HCT116 (cell line): ENCODE data around the gene TMEM247.

Experiments used
- POLR2A ChIP-seq: IDR thresholded peaks from 2 replicates; pipeline ENCODE4 v1.7.0; 2011; ENCODE audit warnings: borderline replicate concordance; ENCODE audit not compliant: insufficient read depth, insufficient read length; ENCODE audit errors: extremely low read depth
- POLR2AphosphoS5 ChIP-seq: IDR thresholded peaks from 2 replicates; pipeline ENCODE4 v1.6.1; 2011; ENCODE audit warnings: mild to moderate bottlenecking, low read depth, low read length, moderate library complexity
- ZNF274 ChIP-seq: fragments of 200-500 bp; sonication (Bioruptor generic); IDR thresholded peaks from 2 replicates; pipeline ENCODE4 v1.6.1; 2014; ENCODE audit warnings: mild to moderate bottlenecking, low read depth, low read length, inconsistent platforms

DNA sequence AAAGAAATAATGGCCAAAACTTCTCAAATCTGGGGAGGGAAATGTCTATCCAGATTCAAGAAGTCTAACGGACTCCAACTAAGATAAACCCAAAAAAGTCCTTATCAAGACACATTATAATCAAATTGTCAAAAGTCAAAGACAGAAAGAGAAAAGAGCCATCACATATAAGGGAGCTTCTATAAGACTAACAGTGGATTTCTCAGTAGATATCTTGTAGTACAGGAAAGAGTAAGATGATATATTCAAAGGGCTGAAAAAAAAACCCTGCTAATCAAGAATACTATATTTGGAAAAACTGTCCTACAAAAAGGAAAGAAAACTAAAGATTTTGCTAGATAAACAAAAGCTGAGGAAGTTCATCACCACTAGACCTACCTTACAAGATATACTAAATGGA is 35.4 kb downstream of the TMEM247 start:
- no peak for TF ChIP-seq POLR2A
- TF ChIP-seq ZNF274 = no peak
- TF ChIP-seq POLR2AphosphoS5 = no peak
